ENCODE data around the gene AIF1.
"Not testable (repeated sequence)": the region's sequence is repeated elsewhere in the genome, so short reads cannot be mapped to it uniquely, and the experiment has no call there.

Gene AIF1

DNA sequence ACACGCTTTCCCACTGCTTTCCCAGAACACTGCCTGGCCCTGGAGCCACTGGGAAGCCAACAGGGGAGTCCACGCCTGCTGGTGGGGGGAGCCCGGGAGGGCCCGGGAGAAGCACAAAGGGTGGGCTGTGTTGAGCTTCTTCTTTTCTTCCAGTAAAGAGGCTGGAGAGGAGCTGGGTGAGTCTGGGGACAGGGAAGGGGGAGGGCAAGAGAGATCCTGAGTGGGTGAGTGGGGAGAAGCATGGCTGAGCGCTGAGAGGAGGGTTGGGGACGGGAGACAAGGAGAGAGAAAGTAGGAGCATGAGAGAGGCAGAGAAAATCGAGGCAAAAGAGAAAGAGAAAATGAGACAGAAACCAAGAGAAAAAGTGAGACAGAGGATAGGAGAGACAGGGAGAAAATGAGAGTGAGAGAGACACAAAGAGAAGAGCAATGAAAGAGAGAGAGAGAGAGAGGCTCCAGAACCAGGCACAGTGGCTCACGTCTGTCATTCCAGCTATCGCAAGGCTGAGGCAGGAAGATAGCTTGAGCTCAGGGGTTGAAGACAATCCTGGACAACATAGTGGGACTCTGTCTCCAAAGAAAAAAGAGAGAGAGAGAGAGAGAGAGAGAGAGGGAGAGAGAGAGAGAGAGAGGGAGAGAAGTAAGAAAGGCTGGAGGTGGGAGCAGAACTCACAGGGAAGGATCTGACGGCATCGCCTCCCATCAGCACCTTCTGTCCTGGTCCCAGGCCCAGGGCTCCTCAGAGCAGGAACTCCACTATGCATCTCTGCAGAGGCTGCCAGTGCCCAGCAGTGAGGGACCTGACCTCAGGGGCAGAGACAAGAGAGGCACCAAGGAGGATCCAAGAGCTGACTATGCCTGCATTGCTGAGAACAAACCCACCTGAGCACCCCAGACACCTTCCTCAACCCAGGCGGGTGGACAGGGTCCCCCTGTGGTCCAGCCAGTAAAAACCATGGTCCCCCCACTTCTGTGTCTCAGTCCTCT lies 26.9 kb upstream of the AIF1 start:
- H3K9me3 ChIP-seq (ENCODE audit: control insufficient read depth, insufficient read depth, low read length) = no peaks in the 10 kb centered on the region
- H3K9me2 ChIP-seq (replicated peaks; ENCODE audit: control insufficient read depth, low read length) = no peaks in the 10 kb centered on the region
- TF ChIP-seq, protein P1, sequence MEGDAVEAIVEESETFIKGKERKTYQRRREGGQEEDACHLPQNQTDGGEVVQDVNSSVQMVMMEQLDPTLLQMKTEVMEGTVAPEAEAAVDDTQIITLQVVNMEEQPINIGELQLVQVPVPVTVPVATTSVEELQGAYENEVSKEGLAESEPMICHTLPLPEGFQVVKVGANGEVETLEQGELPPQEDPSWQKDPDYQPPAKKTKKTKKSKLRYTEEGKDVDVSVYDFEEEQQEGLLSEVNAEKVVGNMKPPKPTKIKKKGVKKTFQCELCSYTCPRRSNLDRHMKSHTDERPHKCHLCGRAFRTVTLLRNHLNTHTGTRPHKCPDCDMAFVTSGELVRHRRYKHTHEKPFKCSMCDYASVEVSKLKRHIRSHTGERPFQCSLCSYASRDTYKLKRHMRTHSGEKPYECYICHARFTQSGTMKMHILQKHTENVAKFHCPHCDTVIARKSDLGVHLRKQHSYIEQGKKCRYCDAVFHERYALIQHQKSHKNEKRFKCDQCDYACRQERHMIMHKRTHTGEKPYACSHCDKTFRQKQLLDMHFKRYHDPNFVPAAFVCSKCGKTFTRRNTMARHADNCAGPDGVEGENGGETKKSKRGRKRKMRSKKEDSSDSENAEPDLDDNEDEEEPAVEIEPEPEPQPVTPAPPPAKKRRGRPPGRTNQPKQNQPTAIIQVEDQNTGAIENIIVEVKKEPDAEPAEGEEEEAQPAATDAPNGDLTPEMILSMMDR (IDR thresholded peaks at IDR 0.05; ENCODE audit: low read depth, low read length, poor library complexity, severe bottlenecking) = no peak
- TF ChIP-seq EZH2phosphoT487 (IDR thresholded peaks at IDR 0.05; ENCODE audit: borderline replicate concordance, low read length) = no peak
- H4K20me1 ChIP-seq (ENCODE audit: control insufficient read depth, insufficient read depth, low read depth, low read length) = no peaks in the 10 kb centered on the region
- no peak overlapping the region for H3K4me2 ChIP-seq (ENCODE audit: low read length)
- 0 out of 2 replicates have a peak, but pooled peaks cover 2% of the 10 kb centered on the region for H3K27me3 ChIP-seq (ENCODE audit: control insufficient read depth, low read length)
- H3K79me2 ChIP-seq (ENCODE audit: control insufficient read depth, low read length) = no peaks in the 10 kb centered on the region
- peaks cover 13% of the 10 kb centered on the region for H3F3A ChIP-seq (ENCODE audit: control insufficient read depth, insufficient read depth)
- no peak overlapping the region for H3K27ac ChIP-seq (ENCODE audit: low read depth, low read length)
- H3K4me3 ChIP-seq (ENCODE audit: low read length) = no peak overlapping the region
- no peaks in the 10 kb centered on the region for H3K36me3 ChIP-seq (ENCODE audit: control insufficient read depth, low read length)
- peaks cover 39% of the 10 kb centered on the region for H3K4me1 ChIP-seq (ENCODE audit: control insufficient read depth, low read length)

DNA sequence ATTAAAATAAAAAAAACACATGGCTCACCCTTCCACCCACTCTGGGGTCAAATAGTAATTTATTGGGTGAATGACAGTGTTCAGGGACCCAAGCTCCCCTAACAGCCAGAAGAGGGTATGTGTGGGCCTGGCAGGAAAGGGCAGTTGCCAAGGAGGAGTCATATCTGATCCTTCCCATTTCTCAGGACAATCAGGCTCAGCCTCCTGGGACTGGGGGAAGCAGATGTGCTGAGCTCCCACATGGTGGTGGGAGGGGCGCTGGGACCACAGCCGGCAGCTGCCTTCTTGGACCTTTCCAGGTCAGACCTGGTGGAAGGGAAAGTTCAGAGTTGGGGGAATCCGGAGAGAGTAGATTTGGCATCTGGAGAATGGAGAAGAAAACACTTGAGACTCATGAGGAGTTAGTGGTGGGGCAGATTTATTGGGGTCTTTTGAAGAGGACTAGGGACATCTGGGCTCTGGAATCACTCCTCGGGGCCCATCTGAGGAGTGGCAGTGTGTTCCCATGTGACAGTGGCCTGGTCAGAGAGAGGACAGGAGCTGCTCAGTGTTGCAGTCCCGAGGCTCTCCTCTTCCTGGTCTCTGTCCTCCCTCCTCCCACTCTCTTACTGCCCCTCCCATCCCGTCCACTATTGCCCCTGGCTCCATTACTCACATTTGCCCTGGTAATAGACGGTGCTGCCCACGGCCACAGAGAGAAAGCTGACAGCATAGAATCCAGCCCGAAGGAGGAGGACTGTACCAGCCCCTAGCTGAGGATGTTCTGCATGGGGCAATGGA lies 26.0 kb upstream of the AIF1 start:
- no peaks in the 10 kb centered on the region for H4K20me1 ChIP-seq (ENCODE audit: control insufficient read depth, insufficient read depth, low read depth, low read length)
- no peaks in the 10 kb centered on the region for H3K79me2 ChIP-seq (ENCODE audit: control insufficient read depth, low read length)
- no peak overlapping the region for H3K27ac ChIP-seq (ENCODE audit: low read depth, low read length)
- H3K36me3 ChIP-seq (ENCODE audit: control insufficient read depth, low read length) = no peaks in the 10 kb centered on the region
- H3F3A ChIP-seq (ENCODE audit: control insufficient read depth, insufficient read depth) = peaks cover 13% of the 10 kb centered on the region
- H3K9me2 ChIP-seq (replicated peaks; ENCODE audit: control insufficient read depth, low read length) = no peaks in the 10 kb centered on the region
- no peak for TF ChIP-seq EZH2phosphoT487 (IDR thresholded peaks at IDR 0.05; ENCODE audit: borderline replicate concordance, low read length)
- TF ChIP-seq, protein P1 (IDR thresholded peaks at IDR 0.05; ENCODE audit: low read depth, low read length, poor library complexity, severe bottlenecking) = no peak
- H3K4me3 ChIP-seq (ENCODE audit: low read length) = no peak overlapping the region
- H3K4me2 ChIP-seq (ENCODE audit: low read length) = no peak overlapping the region
- no peaks in the 10 kb centered on the region for H3K9me3 ChIP-seq (ENCODE audit: control insufficient read depth, insufficient read depth, low read length)
- 0 out of 2 replicates have a peak, but pooled peaks cover 2% of the 10 kb centered on the region for H3K27me3 ChIP-seq (ENCODE audit: control insufficient read depth, low read length)
- peaks cover 46% of the 10 kb centered on the region for H3K4me1 ChIP-seq (ENCODE audit: control insufficient read depth, low read length)

DNA sequence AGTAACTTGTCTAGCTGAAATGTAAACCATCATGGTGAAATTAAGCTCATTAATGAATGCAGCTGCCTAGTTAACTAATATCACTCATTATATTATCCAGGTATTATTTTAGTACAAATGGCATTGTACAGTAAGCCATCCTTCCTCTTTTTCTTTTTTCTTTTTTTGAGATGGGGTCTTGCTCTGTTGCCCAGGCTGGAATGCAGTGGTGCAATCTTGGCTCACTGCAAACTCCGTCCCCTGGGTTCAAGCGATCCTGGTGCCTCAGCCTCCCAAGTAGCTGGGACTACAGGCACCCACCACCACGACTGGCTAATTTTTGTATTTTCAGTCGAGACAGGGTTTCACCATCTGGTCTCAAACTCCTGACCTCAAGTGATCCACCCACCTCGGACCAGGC lies 24.3 kb upstream of the AIF1 start:
- not testable (repeated sequence) for H3K9me2 ChIP-seq (replicated peaks; ENCODE audit: control insufficient read depth, low read length); H4K20me1 ChIP-seq (ENCODE audit: control insufficient read depth, insufficient read depth, low read depth, low read length); H3K27me3 ChIP-seq (ENCODE audit: control insufficient read depth, low read length); H3K79me2 ChIP-seq (ENCODE audit: control insufficient read depth, low read length); H3F3A ChIP-seq (ENCODE audit: control insufficient read depth, insufficient read depth); H3K4me2 ChIP-seq (ENCODE audit: low read length); H3K36me3 ChIP-seq (ENCODE audit: control insufficient read depth, low read length); H3K4me3 ChIP-seq (ENCODE audit: low read length); H3K27ac ChIP-seq (ENCODE audit: low read depth, low read length); H3K9me3 ChIP-seq (ENCODE audit: control insufficient read depth, insufficient read depth, low read length)
- peaks cover 32% of the 10 kb centered on the region for H3K4me1 ChIP-seq (ENCODE audit: control insufficient read depth, low read length)

Measured in DOHH2 (cell line).